KG1 (cell line): Measurements from ENCODE around the gene TRIM37.

ENCODE experiments used
- DNase-seq: peaks from one replicate; lab custom pipeline; 2025; lab: John Stamatoyannopoulos, UW

TRIM37 gene

DNA sequence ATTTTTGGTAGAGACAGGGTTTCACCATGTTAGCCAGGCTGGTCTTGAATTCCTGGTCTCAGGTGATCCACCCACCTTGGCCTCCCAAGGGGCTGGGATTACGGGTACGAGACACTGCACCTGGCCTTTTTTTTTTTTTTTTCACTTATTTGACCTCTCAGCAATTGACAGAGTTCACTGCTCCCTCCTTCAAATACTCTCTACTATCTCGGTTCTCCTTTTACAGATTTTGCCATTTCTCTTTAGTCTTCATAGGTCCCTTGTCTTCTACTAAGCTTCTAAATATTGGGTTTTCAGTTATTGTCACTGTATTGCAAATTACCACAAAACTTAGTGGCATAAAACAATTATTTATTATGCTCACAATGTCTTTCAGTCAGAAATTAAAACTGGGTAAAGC lies 159.3 kb downstream of the TRIM37 start:
- DNase-seq, result no peak

DNA sequence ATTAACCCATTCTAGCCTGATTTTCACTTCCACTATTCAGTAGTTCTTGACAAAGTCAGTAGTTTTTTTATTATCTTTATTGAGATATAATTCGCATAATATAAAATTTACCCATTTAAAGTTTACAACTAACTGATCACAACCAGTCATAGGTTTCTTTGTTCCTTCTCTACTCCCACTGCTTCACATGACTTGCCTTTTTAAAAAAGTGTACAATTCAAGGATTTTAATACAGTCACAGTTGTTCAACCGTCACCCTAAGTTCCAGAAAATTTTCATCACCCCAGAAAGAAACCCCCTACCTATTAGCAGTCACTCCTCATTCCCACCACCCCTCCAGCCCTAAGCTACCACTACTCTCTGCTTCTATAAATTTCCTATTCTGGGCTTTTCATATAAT lies 162.5 kb downstream of the TRIM37 start:
- DNase-seq, result no peak

DNA sequence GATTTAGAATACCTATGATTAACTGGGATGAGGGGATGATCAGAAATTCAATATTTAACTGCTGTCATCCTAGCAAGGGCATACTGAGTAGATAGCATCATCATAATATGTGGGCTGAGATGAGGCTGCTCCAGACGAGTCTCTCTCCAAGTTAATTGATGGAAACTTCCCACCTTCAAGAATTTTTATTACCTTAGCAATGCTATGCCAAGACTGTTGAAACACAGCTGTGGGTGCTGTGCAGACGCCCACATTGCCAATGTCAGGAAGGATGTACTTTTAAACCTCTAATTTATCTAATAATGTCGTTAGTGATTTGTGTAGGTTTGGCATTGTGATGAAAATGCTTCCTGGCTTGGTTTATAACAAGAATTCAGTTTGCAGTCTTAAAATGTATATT lies 170.4 kb downstream of the TRIM37 start:
- DNase-seq, result no peak

DNA sequence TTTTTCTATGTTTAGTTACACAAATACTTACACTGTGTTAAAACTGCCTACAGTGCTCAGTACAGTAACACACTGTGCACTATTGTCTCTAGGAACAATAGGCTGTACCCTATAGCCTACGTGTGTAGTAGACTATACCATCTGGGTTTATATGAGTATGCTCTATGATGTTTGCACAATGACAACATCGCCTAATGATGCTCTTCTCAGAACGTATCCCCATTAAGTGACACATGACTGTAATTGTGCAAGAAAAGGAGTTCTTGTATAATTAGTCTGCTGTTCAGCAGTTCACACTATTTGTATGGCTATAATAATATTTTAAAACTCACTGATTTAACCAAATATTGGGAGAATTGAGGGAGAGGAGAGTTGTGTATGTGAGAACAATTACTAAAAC lies 173.7 kb downstream of the TRIM37 start:
- no peak for DNase-seq
